ENCODE results near the gene NR3C2.

Gene NR3C2

GRCh38 chr4:148215202-148215601 lies 227.0 kb downstream of the NR3C2 start:
- ChIA-PET POLR2A (no interaction called here), CTCF (no interaction called here)
- no peak overlapping the region for H3K4me3 ChIP-seq (ENCODE audit: low read depth, low read length)
- TF ChIP-seq CTCF (IDR thresholded peaks at IDR 0.05; ENCODE audit: insufficient read depth, low read length, missing control alignments) = no peak
- no peak for DNase-seq (ENCODE audit: low read depth, low spot score)

- POLR2A ChIA-PET = no interaction called here
- no peak for TF ChIP-seq CTCF (IDR thresholded peaks at IDR 0.05; ENCODE audit: insufficient read depth, low read length, missing control alignments)
- H3K4me3 ChIP-seq (ENCODE audit: low read depth, low read length) = no peak overlapping the region
- DNase-seq (ENCODE audit: low read depth, low spot score) = no peak
- CTCF ChIA-PET = no interaction called here
Observed at GRCh38 chr4:148214529-148215166, 227.6 kb downstream of the NR3C2 start.

GRCh38 chr4:148211533-148211932 lies 230.7 kb downstream of the NR3C2 start:
- no peak for DNase-seq (ENCODE audit: low read depth, low spot score)
- POLR2A ChIA-PET = no interaction called here
- CTCF ChIA-PET = no interaction called here
- no peak for TF ChIP-seq CTCF (IDR thresholded peaks at IDR 0.05; ENCODE audit: insufficient read depth, low read length, missing control alignments)
- no peak overlapping the region for H3K4me3 ChIP-seq (ENCODE audit: low read depth, low read length)

- no peak for TF ChIP-seq CTCF (IDR thresholded peaks at IDR 0.05; ENCODE audit: insufficient read depth, low read length, missing control alignments)
- ChIA-PET POLR2A (no interaction called here), CTCF (no interaction called here)
- DNase-seq (ENCODE audit: low read depth, low spot score) = no peak
- H3K4me3 ChIP-seq (ENCODE audit: low read depth, low read length) = no peak overlapping the region
Observed at GRCh38 chr4:148210661-148211060, 231.6 kb downstream of the NR3C2 start.

- no peak overlapping the region for H3K4me3 ChIP-seq (ENCODE audit: low read depth, low read length)
- ChIA-PET POLR2A (no interaction called here), CTCF (no interaction called here)
- no peak for TF ChIP-seq CTCF (IDR thresholded peaks at IDR 0.05; ENCODE audit: insufficient read depth, low read length, missing control alignments)
- no peak for DNase-seq (ENCODE audit: low read depth, low spot score)
Observed at GRCh38 chr4:148207068-148207467, 235.1 kb downstream of the NR3C2 start.

GRCh38 chr4:148205476-148205875 lies 236.7 kb downstream of the NR3C2 start:
- no peak overlapping the region for H3K4me3 ChIP-seq (ENCODE audit: low read depth, low read length)
- ChIA-PET POLR2A (no interaction called here), CTCF (no interaction called here)
- TF ChIP-seq CTCF (IDR thresholded peaks at IDR 0.05; ENCODE audit: insufficient read depth, low read length, missing control alignments) = no peak
- DNase-seq (ENCODE audit: low read depth, low spot score) = no peak
